NCI-H2171 treated with DMSO at 0.1 percent for 48 hours (cell line): ENCODE results near the gene R3HDM2.
"Not testable (repeated sequence)": the region's sequence is repeated elsewhere in the genome, so short reads cannot be mapped to it uniquely, and the experiment has no call there.

Source experiments
- DNase-seq: peaks from one replicate; lab custom pipeline; 2025; lab: John Stamatoyannopoulos, UW

Gene R3HDM2

GRCh38 chr12:57452937-57453509, 22.2 kb upstream of the R3HDM2 start:
- peak; percentile 54 for DNase-seq

GRCh38 chr12:57452181-57452936, 21.5 kb upstream of the R3HDM2 start:
- DNase-seq: peak; percentile 81

DNA sequence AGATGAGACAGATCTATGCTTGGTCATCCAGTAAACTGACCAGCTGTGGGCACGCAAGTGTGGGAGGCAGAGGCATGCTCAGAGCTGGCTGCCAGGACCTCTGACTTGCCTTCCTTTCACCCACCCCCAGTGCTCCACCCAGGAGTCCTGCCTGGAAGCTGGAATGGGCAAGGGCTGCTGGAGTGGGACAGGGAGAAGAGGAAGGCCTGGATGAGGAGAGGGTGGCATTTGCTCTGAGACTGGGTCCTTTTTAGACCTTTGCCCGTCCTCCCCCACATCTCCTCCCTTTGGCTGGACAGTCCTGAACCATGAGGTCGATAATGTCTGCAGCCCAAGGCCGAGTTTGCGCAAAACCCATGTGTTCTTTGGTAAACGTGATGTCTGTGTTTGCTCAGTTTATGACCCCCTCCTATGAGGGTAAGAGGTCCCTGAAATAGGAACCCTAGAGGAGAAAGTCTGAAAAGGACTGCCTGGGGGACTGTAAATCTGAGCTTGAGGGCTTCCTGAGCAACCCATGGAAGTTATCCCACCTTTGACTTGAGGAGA, 20.5 kb upstream of the R3HDM2 start:
- DNase-seq: no peak

DNA sequence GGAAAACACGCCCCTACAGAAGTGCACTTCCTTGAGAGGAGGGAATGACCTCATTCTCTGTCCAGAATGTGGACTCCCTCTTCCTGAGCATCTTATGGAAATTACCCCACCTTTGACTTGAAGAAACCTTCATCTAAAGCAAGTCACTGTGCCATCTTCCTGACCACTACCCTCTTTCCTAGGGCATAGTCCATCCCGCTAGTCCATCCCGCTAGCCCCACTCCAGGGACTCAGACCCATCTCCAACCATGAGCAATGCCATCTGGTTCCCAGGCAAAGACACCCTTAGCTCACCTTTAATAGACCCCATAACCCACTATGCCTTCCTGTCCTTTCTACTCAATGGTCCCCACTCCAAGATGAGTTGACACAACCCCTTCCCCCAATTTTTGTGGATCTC, 19.2 kb upstream of the R3HDM2 start:
- no peak for DNase-seq

- DNase-seq: no peak
Measured at GRCh38 chr12:57449375-57449774, 18.5 kb upstream of the R3HDM2 start.

DNA sequence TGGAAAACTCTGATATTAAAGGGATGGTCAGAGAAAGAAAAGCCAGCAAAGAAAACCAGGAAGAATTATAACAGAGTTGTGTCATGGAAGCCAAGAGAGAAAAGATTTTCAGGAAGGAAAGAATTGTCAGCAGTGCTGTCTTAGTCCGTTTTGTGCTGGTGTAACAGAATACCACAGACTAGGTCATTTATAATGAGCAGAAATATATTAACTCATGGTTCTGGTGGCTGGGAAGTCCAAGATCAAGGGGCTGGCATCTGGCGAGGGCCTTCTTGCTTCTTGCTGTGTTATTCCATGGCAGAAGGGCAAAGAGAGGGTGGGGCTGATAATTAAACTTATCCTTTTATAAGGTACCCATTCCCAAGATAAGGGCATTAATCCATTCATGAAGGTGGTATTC, 17.8 kb upstream of the R3HDM2 start:
- DNase-seq: no peak

DNA sequence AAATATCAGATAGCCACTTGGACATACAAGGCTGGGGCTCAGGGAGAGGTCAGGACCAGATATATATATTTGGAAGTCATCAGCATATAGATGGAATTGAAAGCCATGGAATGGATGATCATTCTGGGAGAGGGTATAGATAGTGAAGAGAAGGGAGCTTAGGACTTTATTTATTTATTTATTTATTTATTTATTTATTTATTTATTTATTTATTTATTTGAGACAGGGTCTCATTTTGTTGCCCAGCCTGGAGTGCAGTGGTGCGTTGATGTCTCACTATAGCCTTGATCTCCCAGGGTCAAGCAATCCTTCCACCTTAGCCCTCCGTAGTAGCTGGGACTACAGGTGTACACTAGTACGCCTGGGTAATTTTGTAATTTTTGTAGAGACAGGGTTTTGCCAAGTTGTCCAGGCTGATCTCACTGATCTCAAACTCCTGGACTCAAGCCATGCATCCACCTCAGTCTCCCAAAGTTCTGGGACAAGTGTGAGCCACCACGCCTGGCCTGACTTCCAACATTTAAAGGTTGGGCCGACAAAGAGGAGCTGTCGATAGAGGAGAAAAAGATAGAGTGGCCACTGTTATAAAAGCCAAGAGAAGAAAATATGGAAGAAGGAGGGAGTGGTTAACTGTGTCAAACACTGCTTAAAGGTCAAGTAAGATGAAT, 15.6 kb upstream of the R3HDM2 start:
- no peak for DNase-seq

- no peak for DNase-seq
Measured at GRCh38 chr12:57444744-57445143, 13.9 kb upstream of the R3HDM2 start.

GRCh38 chr12:57444337-57444736, 13.5 kb upstream of the R3HDM2 start:
- not testable (repeated sequence) for DNase-seq

GRCh38 chr12:57441846-57442427, 11.1 kb upstream of the R3HDM2 start:
- DNase-seq: no peak

DNA sequence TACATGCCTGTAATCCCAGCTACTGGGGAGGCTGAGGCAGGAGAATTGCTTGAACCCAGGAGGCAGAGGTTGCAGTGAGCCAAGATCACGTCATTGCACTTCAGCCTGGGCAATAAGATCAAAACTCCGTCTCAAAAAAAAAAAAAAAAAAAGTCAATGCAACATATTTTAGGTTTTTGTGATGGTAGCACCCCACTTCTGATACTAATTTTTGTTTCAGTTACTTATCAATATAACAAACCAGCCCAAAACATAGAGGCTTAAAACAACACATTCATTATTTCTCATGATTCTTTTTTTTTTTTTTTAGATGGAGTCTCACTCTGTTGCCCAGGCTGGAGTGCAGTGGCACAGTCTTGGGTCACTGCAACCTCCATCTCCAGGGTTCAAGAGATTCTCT, 10.6 kb upstream of the R3HDM2 start:
- not testable (repeated sequence) for DNase-seq

DNA sequence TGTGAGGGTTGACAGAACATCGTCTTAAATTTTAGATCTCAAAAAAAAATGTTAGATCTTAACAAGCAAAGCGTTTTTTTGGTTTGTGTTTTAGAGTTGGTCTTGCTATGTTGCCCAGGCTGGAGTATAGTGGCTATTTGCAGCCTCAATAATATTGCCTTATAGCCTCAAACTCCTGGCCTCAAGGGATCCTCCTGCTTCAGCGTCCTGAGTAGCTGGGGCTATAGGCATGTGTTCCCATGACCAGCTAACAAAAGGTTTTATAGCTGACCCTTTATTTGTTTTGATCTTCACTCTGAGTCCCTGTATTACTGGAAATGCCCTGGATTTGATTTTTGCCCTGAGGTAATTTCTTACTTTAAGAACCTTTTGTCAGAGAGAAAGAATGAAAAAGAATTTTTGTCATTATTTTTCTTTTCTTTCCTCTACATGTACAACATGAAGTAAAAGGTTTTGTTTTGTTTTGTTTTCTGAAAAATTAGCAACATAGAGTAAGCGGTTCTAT, 9.0 kb upstream of the R3HDM2 start:
- DNase-seq: no peak

GRCh38 chr12:57438400-57438799, 7.6 kb upstream of the R3HDM2 start:
- DNase-seq: no peak

DNA sequence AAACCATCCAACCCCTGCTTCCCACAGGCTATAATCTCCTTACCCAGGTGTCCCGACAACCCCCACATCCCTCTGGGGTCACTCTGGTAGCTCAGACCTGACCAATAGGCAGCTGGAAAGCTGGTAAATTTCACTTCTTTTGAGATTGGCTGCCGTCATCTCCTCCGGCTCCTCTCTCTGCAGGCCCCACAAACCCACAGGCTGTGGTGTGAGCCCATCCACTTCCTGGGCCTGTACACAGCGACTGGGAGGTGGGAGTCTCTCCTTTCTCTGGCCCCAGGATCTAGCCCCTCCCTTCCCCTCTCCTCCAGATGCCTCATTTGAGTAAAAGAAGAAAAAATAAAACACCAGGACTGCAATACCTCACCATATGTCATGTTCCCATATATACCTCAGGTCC, 4.5 kb upstream of the R3HDM2 start:
- peak; percentile 83 for DNase-seq

- DNase-seq: no peak
Measured at GRCh38 chr12:57434517-57435223, 3.8 kb upstream of the R3HDM2 start, which contains the start of gene INHBC. Gene INHBC (plus strand): TSS chr12:57434784. CDS start chr12:57434887, 103 bp downstream.

GRCh38 chr12:57433370-57433769, 2.5 kb upstream of the R3HDM2 start:
- DNase-seq: no peak

DNA sequence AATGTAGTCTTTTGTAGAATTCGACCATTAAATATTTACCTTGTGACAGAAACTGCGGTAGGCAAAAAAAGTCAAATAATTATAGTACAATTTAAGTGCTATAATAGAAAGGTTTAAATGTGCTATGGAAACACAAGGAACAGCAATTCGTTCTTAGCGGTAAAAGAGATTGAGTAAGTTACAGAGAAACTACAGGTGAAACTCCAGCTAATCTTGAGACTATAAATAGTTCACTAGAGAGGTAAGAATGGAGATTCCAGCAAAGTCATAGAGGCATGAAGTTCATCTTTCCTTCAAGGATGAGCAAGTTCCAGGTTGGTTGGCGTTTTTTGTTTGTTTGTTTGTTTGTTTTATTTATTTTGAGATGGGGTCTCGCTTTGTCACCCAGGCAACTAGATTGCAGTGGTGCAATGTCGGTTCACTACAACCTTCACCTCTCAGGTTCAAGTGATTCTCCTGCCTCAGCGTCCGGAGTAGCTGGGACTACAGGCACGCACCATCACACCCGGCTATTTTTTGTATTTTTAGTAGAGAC, 878 bp upstream of the R3HDM2 start:
- DNase-seq: no peak

GRCh38 chr12:57430112-57430930, 522 bp downstream of the R3HDM2 start:
- DNase-seq: peak; percentile 40

GRCh38 chr12:57429473-57430111, 1.3 kb downstream of the R3HDM2 start:
- DNase-seq: peak; percentile 40

DNA sequence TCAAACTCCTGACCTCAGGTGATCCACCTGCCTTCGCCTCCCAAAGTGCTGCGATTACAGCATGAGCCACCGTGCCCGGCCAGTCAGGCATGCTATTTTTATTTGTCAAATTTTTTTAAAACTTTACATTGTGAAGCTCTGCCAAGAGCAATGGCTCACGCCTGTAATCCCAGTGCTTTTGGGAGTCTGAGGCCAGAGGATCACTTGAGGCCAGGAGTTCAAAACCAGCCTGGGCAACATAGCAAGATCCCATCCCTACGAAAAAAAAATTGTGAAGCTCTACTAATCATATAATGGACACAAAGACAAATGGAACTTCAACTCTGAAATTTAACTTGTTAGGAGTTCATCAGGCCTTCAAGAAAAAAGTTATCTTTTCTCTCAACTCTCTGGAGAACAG, 1.9 kb downstream of the R3HDM2 start:
- no peak for DNase-seq
